Activated CD8-positive, alpha-beta memory T cell treated with anti-CD3 and anti-CD28 coated beads, Interleukin-2, amount 50 U/mL, for 24 hours (primary cell): ENCODE measurements around the gene LRP10.
"Not testable (repeated sequence)": the region's sequence is repeated elsewhere in the genome, so short reads cannot be mapped to it uniquely, and the experiment has no call there.

Source experiments
- DNase-seq: peaks from one replicate; pipeline ENCODE4 v3.0.0-alpha.2; 2020; ENCODE audit errors: extremely low read depth

Gene LRP10

GRCh38 chr14:22887260-22887989 lies 15.9 kb downstream of the LRP10 start:
- DNase-seq: no peak

- no peak for DNase-seq
Measured at GRCh38 chr14:22887990-22888378, 16.4 kb downstream of the LRP10 start.

- DNase-seq: no peak
Measured at GRCh38 chr14:22888662-22889061, 17.1 kb downstream of the LRP10 start.

GRCh38 chr14:22890416-22890815 lies 18.9 kb downstream of the LRP10 start:
- no peak for DNase-seq

GRCh38 chr14:22892488-22892887 lies 20.9 kb downstream of the LRP10 start:
- DNase-seq: no peak

- no peak for DNase-seq
Measured at GRCh38 chr14:22893706-22894105, 22.2 kb downstream of the LRP10 start.

- DNase-seq: no peak
Measured at GRCh38 chr14:22895402-22895801, 23.9 kb downstream of the LRP10 start.

GRCh38 chr14:22896356-22896755 lies 24.8 kb downstream of the LRP10 start:
- no peak for DNase-seq

- no peak for DNase-seq
Measured at GRCh38 chr14:22896760-22897159, 25.2 kb downstream of the LRP10 start.

GRCh38 chr14:22897357-22897756 lies 25.8 kb downstream of the LRP10 start:
- DNase-seq: no peak

- DNase-seq: no peak
Measured at GRCh38 chr14:22898302-22899090, 27.0 kb downstream of the LRP10 start.

- DNase-seq: no peak
Measured at GRCh38 chr14:22900081-22900799, 28.7 kb downstream of the LRP10 start.

- no peak for DNase-seq
Measured at GRCh38 chr14:22901799-22902198, 30.3 kb downstream of the LRP10 start.

- DNase-seq: no peak
Measured at GRCh38 chr14:22903742-22904087, 32.2 kb downstream of the LRP10 start.

- no peak for DNase-seq
Measured at GRCh38 chr14:22905627-22906026, 34.1 kb downstream of the LRP10 start.

GRCh38 chr14:22906073-22906472 lies 34.5 kb downstream of the LRP10 start:
- no peak for DNase-seq

- DNase-seq: no peak
Measured at GRCh38 chr14:22907429-22907828, 35.9 kb downstream of the LRP10 start.

- no peak for DNase-seq
Measured at GRCh38 chr14:22908601-22909000, 37.1 kb downstream of the LRP10 start.

- DNase-seq: no peak
Measured at GRCh38 chr14:22910916-22911315, 39.4 kb downstream of the LRP10 start.

- not testable (repeated sequence) for DNase-seq
Measured at GRCh38 chr14:22914836-22915235, 43.3 kb downstream of the LRP10 start.

- no peak for DNase-seq
Measured at GRCh38 chr14:22915886-22916521, 44.5 kb downstream of the LRP10 start.
